ENCODE measurements around the gene DSE. TPM values are rescaled to one million over a fixed set of nuclear protein-coding genes. Genes with fewer than 3 reads are reported as not detected.

Gene DSE
- total and polyA plus RNA-seq, 2 experiments from 2014 or later: 12.7 to 28.1 TPM

- H3K27ac ChIP-seq: no peak overlapping the region
- peaks cover 8% of the 10 kb centered on the region for H3K36me3 ChIP-seq
- TF ChIP-seq CTCF (IDR thresholded peaks at IDR 0.05; ENCODE audit: low read depth, low read length): no peak
- H3K27me3 ChIP-seq: no peaks in the 10 kb centered on the region
- DNase-seq (ENCODE audit: low read depth in 1 of 2, low spot score in 1 of 2): no peak
- no peak overlapping the region for H3K4me3 ChIP-seq
- H3K4me1 ChIP-seq (ENCODE audit: low read depth): no peaks in the 10 kb centered on the region
- no peaks in the 10 kb centered on the region for H3K9me3 ChIP-seq (ENCODE audit: low read depth)
Measured at GRCh38 chr6:116395647-116396046, 24.9 kb downstream of the DSE start.

- no peak for TF ChIP-seq CTCF (IDR thresholded peaks at IDR 0.05; ENCODE audit: low read depth, low read length)
- Histone ChIP-seq H3K27ac (no peak overlapping the region), H3K27me3 (no peaks in the 10 kb centered on the region), H3K4me3 (no peak overlapping the region), H3K9me3 (ENCODE audit: low read depth) (no peaks in the 10 kb centered on the region), H3K4me1 (ENCODE audit: low read depth) (no peaks in the 10 kb centered on the region), H3K36me3 (peaks cover 8% of the 10 kb centered on the region)
- DNase-seq (ENCODE audit: low read depth in 1 of 2, low spot score in 1 of 2): no peak
Measured at GRCh38 chr6:116396441-116396840, 25.7 kb downstream of the DSE start.

- Histone ChIP-seq H3K4me1 (ENCODE audit: low read depth) (no peaks in the 10 kb centered on the region), H3K4me3 (no peak overlapping the region), H3K27me3 (no peaks in the 10 kb centered on the region), H3K36me3 (peaks cover 8% of the 10 kb centered on the region), H3K9me3 (ENCODE audit: low read depth) (no peaks in the 10 kb centered on the region), H3K27ac (no peak overlapping the region)
- peak in 1 of 2 donors; percentile 56 for DNase-seq (ENCODE audit: low read depth in 1 of 2, low spot score in 1 of 2)
- TF ChIP-seq CTCF (IDR thresholded peaks at IDR 0.05; ENCODE audit: low read depth, low read length): no peak
Measured at GRCh38 chr6:116397914-116398313, 27.2 kb downstream of the DSE start.

GRCh38 chr6:116398316-116399010, 27.7 kb downstream of the DSE start:
- Histone ChIP-seq H3K4me3 (no peak overlapping the region), H3K27me3 (no peaks in the 10 kb centered on the region), H3K36me3 (peaks cover 8% of the 10 kb centered on the region), H3K4me1 (ENCODE audit: low read depth) (no peaks in the 10 kb centered on the region), H3K27ac (no peak overlapping the region), H3K9me3 (ENCODE audit: low read depth) (no peaks in the 10 kb centered on the region)
- peak in 1 of 2 donors; percentile 58 for DNase-seq (ENCODE audit: low read depth in 1 of 2, low spot score in 1 of 2)
- no peak for TF ChIP-seq CTCF (IDR thresholded peaks at IDR 0.05; ENCODE audit: low read depth, low read length)

- Histone ChIP-seq H3K4me1 (ENCODE audit: low read depth) (no peaks in the 10 kb centered on the region), H3K36me3 (peaks cover 8% of the 10 kb centered on the region), H3K9me3 (ENCODE audit: low read depth) (no peaks in the 10 kb centered on the region), H3K27ac (no peak overlapping the region), H3K27me3 (no peaks in the 10 kb centered on the region), H3K4me3 (no peak overlapping the region)
- TF ChIP-seq CTCF (IDR thresholded peaks at IDR 0.05; ENCODE audit: low read depth, low read length): no peak
- DNase-seq (ENCODE audit: low read depth in 1 of 2, low spot score in 1 of 2): no peak
Measured at GRCh38 chr6:116399287-116399686, 28.5 kb downstream of the DSE start.

All from cardiac muscle cell (in vitro differentiated cells and primary cell).